Measurements from ENCODE around the gene NEO1.
A peak's percentile ranks its signal among the peaks of the same experiment; 100 is the strongest.

NEO1 gene

DNA sequence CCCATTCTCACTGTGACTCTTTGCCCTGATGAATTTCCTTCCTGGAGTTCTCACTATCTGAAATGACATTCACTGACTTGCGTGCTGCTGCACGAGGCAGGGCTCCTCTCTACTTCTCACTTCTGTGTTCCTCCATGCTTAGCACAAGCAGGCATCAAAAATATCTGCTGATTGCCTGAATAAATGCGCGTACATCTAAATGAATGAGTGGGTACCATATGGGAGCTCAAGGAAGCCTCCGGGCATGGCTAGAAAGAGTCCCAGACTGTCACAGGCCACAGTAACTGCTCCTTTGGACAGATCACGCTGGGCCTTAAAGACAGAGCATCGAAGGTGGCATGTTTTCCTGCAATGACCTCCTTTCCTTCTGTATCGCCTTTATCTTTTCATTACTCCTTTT, 284.9 kb downstream of the NEO1 start:
- DNase-seq, result no peak

DNA sequence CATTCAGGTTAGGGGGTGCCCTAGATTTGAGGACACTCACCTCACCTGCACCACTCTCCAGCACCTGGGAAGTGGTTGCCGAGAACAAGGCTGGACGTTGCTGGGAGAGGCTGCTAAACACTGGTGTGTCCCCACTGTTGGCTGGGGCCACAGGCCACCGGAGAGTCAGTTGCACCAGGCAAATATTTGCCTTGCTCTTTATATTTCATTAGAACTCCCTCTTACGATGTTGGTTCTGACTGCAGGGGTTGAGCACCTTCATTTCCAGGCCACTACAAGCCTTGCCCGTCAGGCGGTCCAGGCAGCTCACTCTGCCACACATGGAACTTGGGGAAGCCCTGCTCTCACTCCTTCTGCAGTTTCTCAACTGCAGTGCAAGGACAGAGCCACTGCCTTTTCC, 285.8 kb downstream of the NEO1 start:
- no peak for DNase-seq

DNA sequence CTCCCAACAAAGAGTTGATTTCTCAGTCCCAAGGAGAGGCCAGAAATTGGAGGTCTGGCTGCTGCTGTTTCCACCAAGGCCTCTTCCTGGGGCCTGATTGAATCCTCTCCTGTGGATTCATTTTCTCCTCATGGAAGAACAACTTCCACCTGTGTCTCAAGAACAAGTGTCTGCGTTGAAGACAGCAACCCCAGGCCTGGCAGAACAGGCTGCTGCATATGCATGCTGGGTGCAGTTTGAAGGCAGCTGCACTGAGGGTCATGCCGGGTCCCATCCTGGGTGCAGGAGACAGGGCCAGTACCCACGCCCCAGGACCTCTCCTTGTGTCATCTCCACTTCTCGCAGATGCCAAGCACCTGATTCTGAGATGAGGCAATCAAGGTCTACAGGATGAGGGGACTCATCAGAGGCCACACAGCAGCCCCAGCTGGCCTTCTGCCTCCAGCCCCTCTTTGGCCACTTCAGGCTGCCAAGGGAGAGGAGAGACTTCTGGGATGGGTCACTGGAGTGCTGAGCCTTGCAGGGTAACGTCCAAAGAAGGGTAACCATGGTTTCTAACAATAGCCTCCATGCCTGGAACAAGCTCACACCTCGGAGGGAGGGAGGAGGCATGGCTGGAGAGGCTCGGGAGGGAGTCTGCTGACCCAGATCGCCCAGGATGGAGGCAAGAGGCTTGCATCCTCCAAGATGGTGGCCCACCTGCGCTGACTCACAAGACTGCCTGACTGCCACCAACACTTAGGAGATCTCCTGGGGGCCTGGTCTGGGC, 286.5 kb downstream of the NEO1 start:
- no peak for DNase-seq

DNA sequence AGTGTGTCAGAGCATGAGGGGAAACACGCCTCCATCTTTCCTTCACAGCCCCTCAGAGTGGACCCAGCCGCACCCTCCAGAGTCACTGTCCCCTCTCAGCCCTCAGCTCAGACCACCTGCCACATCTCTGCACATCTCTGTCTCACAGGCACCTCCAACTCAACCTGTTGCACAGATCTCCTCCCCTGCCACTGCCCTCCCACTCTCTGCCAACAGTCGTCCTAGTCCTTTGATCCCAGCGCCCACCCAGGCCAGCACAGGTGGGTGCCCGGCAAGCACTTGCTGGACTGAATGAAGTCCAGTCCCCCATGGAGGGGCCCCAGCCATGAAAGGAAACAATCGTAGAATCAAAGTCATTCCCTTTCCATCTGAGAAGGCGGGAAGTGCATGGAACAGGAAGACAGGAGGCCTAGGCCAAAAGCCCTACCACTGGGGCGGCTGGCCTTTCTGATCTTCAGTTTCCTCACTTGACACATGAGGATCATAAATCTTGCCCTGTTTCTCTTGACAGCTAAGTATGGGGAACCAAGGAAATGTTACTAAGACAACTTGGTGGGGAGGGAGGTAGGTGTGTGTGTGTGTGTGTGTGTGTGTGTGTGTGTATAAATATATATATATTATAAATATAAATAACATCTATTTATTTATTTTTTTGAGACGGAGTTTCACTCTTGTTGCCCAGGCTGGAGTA, 288.4 kb downstream of the NEO1 start:
- no peak for DNase-seq

DNA sequence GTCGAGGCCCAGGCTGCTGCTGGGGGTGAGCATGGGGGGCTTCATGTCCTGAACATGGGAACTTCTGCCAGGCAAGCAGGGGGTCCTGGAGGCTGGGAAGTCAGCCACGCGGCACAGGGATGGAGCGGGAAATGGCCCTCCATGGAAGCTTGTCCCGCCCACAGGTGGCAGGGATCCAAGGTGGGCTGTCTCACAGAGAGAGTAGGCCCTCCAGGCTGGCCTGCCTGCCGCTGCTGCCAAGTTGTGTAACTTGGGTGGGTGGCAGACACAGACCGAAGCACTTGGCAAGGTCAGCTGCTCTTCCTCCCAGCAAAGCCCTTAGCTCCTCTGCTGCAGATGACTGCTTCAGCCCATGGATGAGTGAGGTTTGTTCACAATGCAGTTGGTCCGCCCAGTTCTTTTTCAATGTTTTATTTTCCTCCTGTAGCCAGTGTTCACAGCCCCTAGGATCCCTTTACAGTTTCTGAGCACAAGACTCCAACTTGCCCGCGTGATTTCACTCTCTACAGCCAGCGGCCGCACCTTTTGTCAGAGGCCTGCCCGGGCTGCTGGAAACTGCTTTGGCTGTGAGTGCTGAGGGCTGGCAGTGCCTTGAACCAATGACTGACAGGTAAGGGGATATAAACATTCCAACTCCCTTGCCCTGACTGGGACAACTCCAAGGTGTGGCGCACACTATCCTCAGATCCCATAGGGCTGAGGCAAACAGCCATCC, 289.8 kb downstream of the NEO1 start:
- DNase-seq, result no peak

DNA sequence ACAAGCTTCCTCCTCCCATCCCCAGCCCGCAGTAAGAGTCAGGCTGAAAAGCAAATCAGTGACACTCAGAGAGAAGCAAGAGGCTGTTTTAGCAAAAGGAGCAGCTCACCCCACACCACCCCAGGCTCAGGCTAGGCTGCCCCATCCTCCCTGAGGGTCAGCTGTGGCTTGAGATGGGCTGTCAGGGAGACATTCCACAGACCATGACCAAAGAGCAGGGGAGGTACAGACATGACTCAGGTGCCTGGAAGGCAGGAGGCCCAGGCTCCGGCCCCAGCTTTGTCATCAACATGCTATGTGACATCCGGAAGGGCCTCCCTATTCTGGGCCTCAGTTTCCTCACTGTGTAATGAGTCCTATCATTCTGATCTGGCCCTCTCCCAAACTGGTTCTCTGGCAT, 291.8 kb downstream of the NEO1 start:
- DNase-seq, result no peak

DNA sequence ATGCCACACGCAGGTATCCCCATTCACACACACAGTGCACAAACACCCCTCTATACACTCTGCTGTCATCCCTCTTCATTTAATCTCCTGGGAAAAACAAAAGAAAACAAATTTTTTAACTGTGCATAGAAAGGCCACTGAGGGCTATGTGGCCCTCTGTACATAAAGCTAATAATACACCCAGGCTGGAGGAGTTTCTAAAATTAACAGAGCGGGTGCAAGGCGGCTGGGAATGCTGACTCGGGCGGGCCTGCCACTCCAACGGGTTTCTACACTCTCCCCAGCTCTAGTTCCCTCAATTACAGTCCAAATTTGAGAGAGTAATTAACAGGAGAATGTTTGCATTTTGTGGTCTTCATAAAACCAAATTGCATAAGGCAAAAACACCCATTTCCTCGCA, 293.4 kb downstream of the NEO1 start:
- no peak for DNase-seq

DNA sequence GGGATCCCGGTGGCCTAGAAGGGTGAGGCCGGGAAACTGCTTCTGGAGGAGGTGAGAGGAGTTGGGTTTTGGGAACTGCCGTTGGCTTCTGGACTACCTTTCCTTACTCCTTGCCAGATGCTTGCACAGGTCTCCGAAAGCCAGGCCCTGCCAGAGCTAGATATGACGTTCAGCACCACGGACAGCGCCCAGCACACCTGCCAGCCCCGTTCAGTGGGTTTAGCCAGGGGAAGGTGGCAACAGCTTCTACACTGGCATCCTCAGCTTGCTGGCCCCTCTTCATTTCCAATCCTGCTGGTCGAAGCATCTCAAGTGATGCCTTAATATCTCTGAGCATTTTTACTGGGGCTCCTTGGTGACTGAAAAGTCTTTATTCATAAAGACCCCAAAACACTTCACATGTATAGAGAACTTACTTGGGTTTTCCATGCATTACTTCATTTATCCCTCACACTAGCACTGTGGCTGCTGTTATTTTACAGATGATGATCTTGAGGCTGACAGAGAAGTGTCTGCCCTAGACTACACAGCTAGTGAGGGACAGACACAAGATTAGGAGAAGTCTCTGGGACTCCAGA, 294.6 kb downstream of the NEO1 start:
- peak; percentile 69 for DNase-seq

DNA sequence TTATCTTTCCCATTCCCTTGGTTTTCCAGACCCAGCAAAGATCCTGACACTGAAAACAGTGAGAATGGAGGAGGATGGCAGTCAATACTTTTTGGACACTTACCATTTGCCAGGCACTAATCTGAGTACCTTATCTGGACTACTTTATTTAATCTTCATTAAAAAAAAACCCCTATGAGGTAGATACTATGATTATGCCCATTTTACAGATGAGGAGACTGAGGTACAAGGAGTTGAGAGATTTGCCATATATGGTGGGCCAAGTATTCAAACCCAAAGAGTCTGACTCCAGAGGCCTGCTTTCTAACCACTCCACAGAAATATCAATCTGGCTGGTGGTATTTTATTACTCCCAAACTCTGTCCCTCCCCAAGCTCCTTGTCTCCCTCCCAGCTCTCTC, 296.9 kb downstream of the NEO1 start:
- no peak for DNase-seq

DNA sequence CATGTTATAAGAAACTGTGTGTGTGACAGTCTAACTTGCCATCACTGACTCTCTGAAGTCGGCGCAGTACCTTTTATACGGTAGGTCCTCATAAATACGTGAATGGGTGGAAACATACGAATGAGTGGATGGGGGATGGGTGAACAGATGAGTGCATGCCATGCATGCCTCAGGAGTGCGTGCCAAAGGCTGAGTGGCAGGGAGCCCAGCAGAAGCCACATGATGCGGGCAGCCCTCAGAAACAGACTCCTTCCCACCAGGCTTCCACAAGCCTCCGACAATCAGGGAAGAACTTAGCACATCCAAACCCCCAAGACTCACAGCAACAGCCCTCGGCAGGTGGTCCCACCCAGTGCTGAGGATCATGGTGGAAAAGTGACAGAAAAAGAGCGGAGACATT, 299.8 kb downstream of the NEO1 start:
- DNase-seq, result no peak

DNA sequence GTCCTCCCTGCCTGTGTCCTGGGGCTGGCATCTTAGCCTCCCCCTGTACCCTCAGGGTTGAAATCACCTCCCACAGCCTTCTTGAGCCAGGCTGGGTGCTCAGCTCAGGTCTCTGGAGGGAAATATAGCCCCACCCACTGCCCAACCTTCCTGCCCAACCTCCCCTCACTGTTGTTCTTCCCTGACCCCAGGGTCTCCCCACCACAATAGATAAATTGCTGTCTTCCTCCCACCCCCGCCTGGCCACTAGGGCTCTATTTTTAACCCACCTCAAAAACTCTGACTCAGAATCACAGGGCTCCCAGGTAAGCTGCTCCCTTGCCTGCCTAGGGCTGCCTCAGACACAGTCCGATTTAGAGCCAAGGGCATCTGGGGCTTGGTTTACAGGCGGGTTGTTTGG, 301.5 kb downstream of the NEO1 start:
- no peak for DNase-seq

DNA sequence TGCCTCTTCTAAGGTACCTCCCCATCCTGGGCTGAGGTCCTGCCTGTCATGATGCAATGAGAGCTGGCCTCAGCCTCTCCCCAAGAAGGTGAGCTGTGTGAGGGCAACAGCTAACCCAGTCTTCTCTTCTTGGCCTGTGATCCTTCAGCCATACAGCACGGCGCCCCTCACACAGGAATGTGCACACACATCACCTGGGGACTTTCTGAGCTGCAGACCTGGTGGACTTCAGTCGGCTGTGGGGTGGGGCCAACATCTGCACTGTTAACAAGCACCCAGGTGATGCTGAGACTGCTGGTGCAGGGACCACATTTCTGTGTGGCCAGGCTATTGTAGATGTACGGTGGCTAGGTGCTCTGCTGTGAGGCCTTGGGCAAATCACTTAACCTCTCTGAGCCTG, 302.0 kb downstream of the NEO1 start:
- DNase-seq, result no peak

Measured in CD4-positive, alpha-beta T cell treated with Interleukin-17A for 4 hours (primary cell).